ENCODE results near the gene AARS2. TPM values are rescaled to one million over a fixed set of nuclear protein-coding genes. Genes with fewer than 3 reads are reported as not detected.
"Not testable (repeated sequence)": the region's sequence is repeated elsewhere in the genome, so short reads cannot be mapped to it uniquely, and the experiment has no call there.

Gene AARS2
- total and polyA plus RNA-seq, 2 donors (not counting 1 experiment from before 2014, with no cell fraction given), result 3.4 to 24.3 TPM

DNA sequence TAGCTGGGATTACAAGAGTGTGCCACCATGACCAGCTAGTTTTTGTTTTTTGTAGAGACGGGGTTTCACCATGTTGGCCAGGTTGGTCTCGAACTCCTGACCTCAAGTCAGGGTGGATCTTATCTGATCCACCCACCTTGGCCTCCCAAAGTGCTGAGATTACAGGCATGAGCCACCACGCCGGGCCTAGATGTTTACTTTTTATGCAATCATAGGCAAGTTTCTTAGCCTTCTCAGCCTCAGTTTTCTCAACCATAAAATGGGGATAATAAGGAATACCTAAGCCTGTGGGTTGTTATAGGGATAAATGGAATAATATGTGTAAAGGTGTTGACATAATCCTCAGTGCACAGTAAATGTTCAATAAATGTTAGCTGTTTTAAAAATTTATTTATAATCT, 39.1 kb upstream of the AARS2 start:
- TF ChIP-seq, protein P1, sequence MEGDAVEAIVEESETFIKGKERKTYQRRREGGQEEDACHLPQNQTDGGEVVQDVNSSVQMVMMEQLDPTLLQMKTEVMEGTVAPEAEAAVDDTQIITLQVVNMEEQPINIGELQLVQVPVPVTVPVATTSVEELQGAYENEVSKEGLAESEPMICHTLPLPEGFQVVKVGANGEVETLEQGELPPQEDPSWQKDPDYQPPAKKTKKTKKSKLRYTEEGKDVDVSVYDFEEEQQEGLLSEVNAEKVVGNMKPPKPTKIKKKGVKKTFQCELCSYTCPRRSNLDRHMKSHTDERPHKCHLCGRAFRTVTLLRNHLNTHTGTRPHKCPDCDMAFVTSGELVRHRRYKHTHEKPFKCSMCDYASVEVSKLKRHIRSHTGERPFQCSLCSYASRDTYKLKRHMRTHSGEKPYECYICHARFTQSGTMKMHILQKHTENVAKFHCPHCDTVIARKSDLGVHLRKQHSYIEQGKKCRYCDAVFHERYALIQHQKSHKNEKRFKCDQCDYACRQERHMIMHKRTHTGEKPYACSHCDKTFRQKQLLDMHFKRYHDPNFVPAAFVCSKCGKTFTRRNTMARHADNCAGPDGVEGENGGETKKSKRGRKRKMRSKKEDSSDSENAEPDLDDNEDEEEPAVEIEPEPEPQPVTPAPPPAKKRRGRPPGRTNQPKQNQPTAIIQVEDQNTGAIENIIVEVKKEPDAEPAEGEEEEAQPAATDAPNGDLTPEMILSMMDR (conservative IDR thresholded peaks at IDR 0.05 in 1 of 2, IDR thresholded peaks at IDR 0.05 in 1 of 2; ENCODE audit: low read depth in 1 of 2, low read length in 2 of 2), result no peak
- no peak for TF ChIP-seq EZH2 (IDR thresholded peaks at IDR 0.05; ENCODE audit: low read length, missing control alignments)
- Histone ChIP-seq H3K4me3 (replicated peaks in 1 of 4; ENCODE audit: control extremely low read depth in 1 of 4, insufficient read depth in 1 of 4, low read depth in 3 of 4, low read length in 4 of 4) (no peak overlapping the region), H3K4me2 (ENCODE audit: extremely low read depth, insufficient read depth, low read length) (no peak overlapping the region), H4K20me1 (ENCODE audit: control insufficient read depth, extremely low read depth, insufficient read depth, low read length) (no peaks in the 10 kb centered on the region), H3K27ac (ENCODE audit: insufficient read depth, low read length) (no peak overlapping the region), H3K4me1 (ENCODE audit: control insufficient read depth, extremely low read depth, insufficient read depth, low read length) (no peaks in the 10 kb centered on the region), H3K27me3 (ENCODE audit: control insufficient read depth, insufficient read depth, low read length) (peaks cover 14% of the 10 kb centered on the region), H3K79me2 (ENCODE audit: control insufficient read depth, insufficient read depth, low read length) (no peaks in the 10 kb centered on the region), H2AFZ (ENCODE audit: low read length) (no peak overlapping the region), H3K9ac (ENCODE audit: insufficient read depth, low read length) (no peak overlapping the region), H3K9me3 (ENCODE audit: control insufficient read depth, insufficient read depth, low read depth, low read length) (no peaks in the 10 kb centered on the region), H3K36me3 (ENCODE audit: control insufficient read depth, insufficient read depth, low read length) (no peaks in the 10 kb centered on the region)
- DNase-seq (ENCODE audit: low read depth in 2 of 2), result no peak

DNA sequence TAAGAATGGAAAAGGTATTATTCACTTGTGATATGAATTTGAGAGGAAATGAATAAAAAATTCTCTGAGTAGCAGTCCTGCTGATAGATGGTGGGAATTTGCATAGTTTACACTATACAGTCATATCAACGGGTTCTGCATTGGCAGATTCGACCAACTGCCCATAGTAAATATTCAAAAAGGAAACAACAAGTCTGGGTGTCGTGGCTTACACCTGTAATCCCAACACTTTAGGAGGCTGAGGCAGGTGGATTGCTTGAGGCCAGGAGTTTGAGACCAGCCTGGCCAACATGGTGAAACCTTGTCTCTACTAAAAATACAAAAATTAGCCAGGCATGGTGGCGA, 37.5 kb upstream of the AARS2 start:
- H3K4me2 ChIP-seq (ENCODE audit: extremely low read depth, insufficient read depth, low read length); H3K4me3 ChIP-seq (replicated peaks in 1 of 4; ENCODE audit: control extremely low read depth in 1 of 4, insufficient read depth in 1 of 4, low read depth in 3 of 4, low read length in 4 of 4); H3K36me3 ChIP-seq (ENCODE audit: control insufficient read depth, insufficient read depth, low read length); H3K4me1 ChIP-seq (ENCODE audit: control insufficient read depth, extremely low read depth, insufficient read depth, low read length); H3K9ac ChIP-seq (ENCODE audit: insufficient read depth, low read length); H3K27ac ChIP-seq (ENCODE audit: insufficient read depth, low read length); DNase-seq (ENCODE audit: low read depth in 2 of 2); H3K79me2 ChIP-seq (ENCODE audit: control insufficient read depth, insufficient read depth, low read length); H4K20me1 ChIP-seq (ENCODE audit: control insufficient read depth, extremely low read depth, insufficient read depth, low read length); H3K27me3 ChIP-seq (ENCODE audit: control insufficient read depth, insufficient read depth, low read length); H2AFZ ChIP-seq (ENCODE audit: low read length); H3K9me3 ChIP-seq (ENCODE audit: control insufficient read depth, insufficient read depth, low read depth, low read length): not testable (repeated sequence)

DNA sequence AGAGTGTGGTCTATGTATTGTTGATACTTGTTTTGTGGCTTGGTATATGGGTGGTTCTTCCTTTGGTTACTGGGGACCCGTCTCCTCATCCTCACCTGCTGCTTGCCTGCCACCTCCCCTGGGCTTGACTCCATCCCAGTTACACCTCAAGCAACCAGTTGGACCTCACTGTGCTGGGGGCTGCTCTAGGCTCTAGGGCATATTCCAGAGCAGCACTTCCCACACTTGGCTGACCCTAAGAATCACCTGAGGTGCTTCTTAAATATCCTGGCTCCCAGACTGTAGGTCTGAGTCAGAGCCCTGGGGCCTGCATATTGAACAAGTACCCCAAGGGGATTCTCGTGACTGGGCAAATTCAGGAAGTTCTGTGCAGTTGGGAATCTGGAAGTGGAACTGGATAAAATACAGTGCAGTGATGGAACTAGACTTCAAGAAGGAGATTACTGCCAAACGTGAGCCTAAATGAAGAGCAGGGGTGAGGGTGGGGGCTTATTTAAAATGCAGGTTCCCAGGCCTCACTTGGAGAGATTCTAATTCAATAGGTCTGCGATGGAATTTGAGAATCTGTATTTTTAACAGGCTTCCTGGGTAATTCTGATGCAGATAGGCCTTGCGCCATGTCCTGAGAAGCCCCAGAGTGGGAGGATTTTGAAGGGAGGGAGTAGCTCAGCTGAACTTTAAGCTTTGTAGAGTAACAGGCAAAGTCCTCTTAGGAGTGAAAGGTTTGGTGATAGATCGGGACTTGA, 36.9 kb upstream of the AARS2 start:
- Histone ChIP-seq H3K4me3 (replicated peaks in 1 of 4; ENCODE audit: control extremely low read depth in 1 of 4, insufficient read depth in 1 of 4, low read depth in 3 of 4, low read length in 4 of 4) (no peak overlapping the region), H3K4me1 (ENCODE audit: control insufficient read depth, extremely low read depth, insufficient read depth, low read length) (no peaks in the 10 kb centered on the region), H4K20me1 (ENCODE audit: control insufficient read depth, extremely low read depth, insufficient read depth, low read length) (no peaks in the 10 kb centered on the region), H3K79me2 (ENCODE audit: control insufficient read depth, insufficient read depth, low read length) (no peaks in the 10 kb centered on the region), H3K36me3 (ENCODE audit: control insufficient read depth, insufficient read depth, low read length) (no peaks in the 10 kb centered on the region), H2AFZ (ENCODE audit: low read length) (no peak overlapping the region), H3K27me3 (ENCODE audit: control insufficient read depth, insufficient read depth, low read length) (peaks cover 7% of the 10 kb centered on the region), H3K27ac (ENCODE audit: insufficient read depth, low read length) (no peak overlapping the region), H3K9ac (ENCODE audit: insufficient read depth, low read length) (no peak overlapping the region), H3K9me3 (ENCODE audit: control insufficient read depth, insufficient read depth, low read depth, low read length) (no peaks in the 10 kb centered on the region), H3K4me2 (ENCODE audit: extremely low read depth, insufficient read depth, low read length) (no peak overlapping the region)
- no peak for DNase-seq (ENCODE audit: low read depth in 2 of 2)
- no peak for TF ChIP-seq EZH2 (IDR thresholded peaks at IDR 0.05; ENCODE audit: low read length, missing control alignments)
- TF ChIP-seq, protein P1 (conservative IDR thresholded peaks at IDR 0.05 in 1 of 2, IDR thresholded peaks at IDR 0.05 in 1 of 2; ENCODE audit: low read depth in 1 of 2, low read length in 2 of 2), result no peak

GRCh38 chr6:44346818-44347217, 33.7 kb upstream of the AARS2 start:
- H2AFZ ChIP-seq (ENCODE audit: low read length); DNase-seq (ENCODE audit: low read depth in 2 of 2); H4K20me1 ChIP-seq (ENCODE audit: control insufficient read depth, extremely low read depth, insufficient read depth, low read length); H3K79me2 ChIP-seq (ENCODE audit: control insufficient read depth, insufficient read depth, low read length); H3K27ac ChIP-seq (ENCODE audit: insufficient read depth, low read length); H3K4me1 ChIP-seq (ENCODE audit: control insufficient read depth, extremely low read depth, insufficient read depth, low read length); H3K9ac ChIP-seq (ENCODE audit: insufficient read depth, low read length); H3K9me3 ChIP-seq (ENCODE audit: control insufficient read depth, insufficient read depth, low read depth, low read length); H3K36me3 ChIP-seq (ENCODE audit: control insufficient read depth, insufficient read depth, low read length); H3K4me2 ChIP-seq (ENCODE audit: extremely low read depth, insufficient read depth, low read length); H3K4me3 ChIP-seq (replicated peaks in 1 of 4; ENCODE audit: control extremely low read depth in 1 of 4, insufficient read depth in 1 of 4, low read depth in 3 of 4, low read length in 4 of 4): not testable (repeated sequence)
- H3K27me3 ChIP-seq (ENCODE audit: control insufficient read depth, insufficient read depth, low read length), result peaks cover 37% of the 10 kb centered on the region

Data from fibroblast of lung (primary cell).